ENCODE measurements around the gene UBE2O. TPM values are rescaled to one million over a fixed set of nuclear protein-coding genes. Genes with fewer than 3 reads are reported as not detected.
"Not testable (repeated sequence)": the region's sequence is repeated elsewhere in the genome, so short reads cannot be mapped to it uniquely, and the experiment has no call there.

Gene UBE2O
- total RNA-seq, 2 experiments from 2014 or later, result 26.5 to 28.9 TPM

DNA sequence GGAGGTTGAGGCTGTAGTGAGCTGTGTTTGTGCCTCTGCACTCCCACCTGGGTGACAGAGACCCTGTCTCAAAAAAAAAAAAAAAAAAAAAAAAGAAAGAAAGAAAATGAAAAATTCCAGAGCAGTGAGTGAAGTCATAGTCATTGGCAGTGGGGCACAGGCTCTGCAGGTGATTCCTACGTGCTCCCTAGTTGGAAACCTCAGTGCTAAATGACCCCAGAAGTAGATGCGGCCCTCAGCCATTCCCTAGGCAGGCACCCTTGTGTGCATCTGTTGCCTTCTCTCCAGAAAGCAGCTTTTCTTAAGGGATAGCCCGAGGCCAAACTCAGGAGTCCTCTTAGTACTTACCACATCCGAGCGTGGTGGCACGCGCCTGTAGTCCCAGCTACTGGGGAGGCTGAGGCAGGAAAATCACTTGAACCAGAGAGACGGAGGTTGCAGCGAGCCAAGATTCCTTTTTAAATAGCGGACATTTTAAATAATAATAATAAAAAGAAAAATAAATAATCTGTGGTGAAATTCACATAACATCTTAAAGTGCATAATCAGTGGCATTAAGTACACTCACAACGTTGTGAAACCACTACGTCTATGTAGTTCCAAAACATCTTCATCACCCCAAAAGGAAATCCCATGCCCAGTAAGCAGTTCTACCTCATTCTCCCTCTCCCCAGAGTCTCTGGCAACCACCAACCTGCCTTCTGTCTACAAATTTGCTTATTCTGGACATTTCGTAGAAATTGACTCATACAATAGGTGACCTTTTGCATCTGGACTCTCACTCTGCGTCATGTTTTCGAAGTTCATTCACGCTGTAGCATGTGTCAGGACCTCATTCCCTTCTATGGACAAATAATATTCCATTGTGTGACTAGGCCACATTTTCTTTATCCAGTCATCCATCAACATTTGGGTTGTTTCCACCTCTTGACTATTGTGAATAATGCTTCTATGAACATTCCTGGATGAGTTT is 81.0 kb downstream of the UBE2O start:
- H3K27ac Mint-ChIP-seq, result no peak overlapping the region
- H3K9me3 Mint-ChIP-seq, result no peaks in the 10 kb centered on the region
- H3K27me3 Mint-ChIP-seq, result peaks cover 1% of the 10 kb centered on the region
- H3K36me3 Mint-ChIP-seq (ENCODE audit: low read depth), result no peaks in the 10 kb centered on the region
- POLR2A ChIA-PET, result no interaction called here
- CTCF ChIA-PET, result no interaction called here
- no peak for DNase-seq
- H3K4me1 Mint-ChIP-seq, result peaks cover 4% of the 10 kb centered on the region
- H3K4me3 Mint-ChIP-seq, result no peak overlapping the region

DNA sequence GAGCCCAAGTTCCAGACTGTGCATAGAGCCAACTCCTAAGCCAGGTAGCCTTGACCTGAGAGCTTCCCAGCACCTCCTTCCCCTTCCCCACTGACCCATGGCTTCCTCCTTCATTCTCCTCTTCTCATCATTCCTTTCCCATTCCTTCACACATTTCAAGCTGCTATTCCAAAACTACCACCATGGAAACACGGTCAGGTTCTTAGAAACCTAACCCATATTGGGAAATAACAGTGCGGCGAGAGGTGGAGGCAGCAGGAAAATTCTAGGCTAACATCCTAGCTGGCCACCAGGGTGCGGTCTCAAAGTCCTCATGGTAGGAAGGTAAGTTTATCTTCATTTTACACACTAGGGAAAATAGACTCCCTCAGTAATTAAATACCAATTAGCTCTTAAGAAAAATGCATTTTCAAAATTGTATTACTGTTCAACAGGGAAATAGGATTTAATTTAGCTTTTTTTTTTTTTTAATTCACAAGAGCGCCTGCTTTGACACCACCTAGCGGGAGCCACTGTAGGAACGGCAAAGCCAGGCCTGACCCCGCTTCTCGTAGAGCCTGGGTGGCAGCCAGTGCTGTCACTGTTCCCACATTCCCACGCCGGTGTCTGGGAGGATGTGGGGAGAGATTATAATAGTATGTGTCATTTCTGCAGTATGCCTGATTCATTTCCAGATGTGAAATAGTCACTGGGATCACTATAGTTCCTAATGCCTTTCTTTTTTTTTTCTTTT is 82.5 kb downstream of the UBE2O start:
- Mint-ChIP-seq H3K27me3 (peaks cover 1% of the 10 kb centered on the region), H3K4me1 (peaks cover 4% of the 10 kb centered on the region), H3K36me3 (ENCODE audit: low read depth) (no peaks in the 10 kb centered on the region), H3K27ac (no peak overlapping the region), H3K4me3 (no peak overlapping the region), H3K9me3 (no peaks in the 10 kb centered on the region)
- POLR2A ChIA-PET, result interaction anchor here (0.5 to 1.4 kb wide), 3 partner anchors 10 to 390 kb away, joined by 3 to 7 read pairs (median 3); partner anchors contain the start of gene PRPSAP1
- CTCF ChIA-PET, result interaction anchor here (1.2 to 1.7 kb wide), 2 partner anchors 16 to 27 kb away, joined by 6 to 11 read pairs; partner anchors contain the start of gene PRPSAP1
- DNase-seq, result no peak

- ChIA-PET CTCF (interaction anchor here (1.2 to 1.7 kb wide), 2 partner anchors 15 to 28 kb away, joined by 6 to 11 read pairs; partner anchors contain the start of gene PRPSAP1), POLR2A (interaction anchor here (1.4 kb wide), 1 partner anchor 11 kb away, joined by 3 read pairs; no protein-coding TSS in a partner anchor)
- Mint-ChIP-seq H3K4me3 (no peak overlapping the region), H3K4me1 (peaks cover 4% of the 10 kb centered on the region), H3K9me3 (no peaks in the 10 kb centered on the region), H3K27ac (no peak overlapping the region), H3K27me3 (no peaks in the 10 kb centered on the region), H3K36me3 (ENCODE audit: low read depth) (no peaks in the 10 kb centered on the region)
- no peak for DNase-seq
Measured at GRCh38 chr17:76369804-76370203, 83.1 kb downstream of the UBE2O start.

GRCh38 chr17:76369379-76369778 is 83.6 kb downstream of the UBE2O start:
- POLR2A ChIA-PET, result interaction anchor here (1.4 kb wide), 1 partner anchor 11 kb away, joined by 3 read pairs; no protein-coding TSS in a partner anchor
- no peaks in the 10 kb centered on the region for H3K27me3 Mint-ChIP-seq

GRCh38 chr17:76368545-76368944 is 84.4 kb downstream of the UBE2O start:
- peaks cover 4% of the 10 kb centered on the region for H3K4me1 Mint-ChIP-seq
- DNase-seq, result no peak
- no peaks in the 10 kb centered on the region for H3K27me3 Mint-ChIP-seq
- CTCF ChIA-PET, result no interaction called here
- no peak overlapping the region for H3K27ac Mint-ChIP-seq
- no peak overlapping the region for H3K4me3 Mint-ChIP-seq
- H3K36me3 Mint-ChIP-seq (ENCODE audit: low read depth), result no peaks in the 10 kb centered on the region
- H3K9me3 Mint-ChIP-seq, result no peaks in the 10 kb centered on the region
- POLR2A ChIA-PET, result no interaction called here

More at GRCh38 chr17:76369379-76369778, 83.6 kb downstream of the UBE2O start:
- CTCF ChIA-PET, result interaction anchor here (1.7 kb wide), 1 partner anchor 28 kb away, joined by 11 read pairs; no protein-coding TSS in a partner anchor
- DNase-seq, result no peak
- Mint-ChIP-seq H3K4me1 (peaks cover 4% of the 10 kb centered on the region), H3K9me3 (no peaks in the 10 kb centered on the region), H3K4me3 (no peak overlapping the region), H3K36me3 (ENCODE audit: low read depth) (no peaks in the 10 kb centered on the region), H3K27ac (no peak overlapping the region)

GRCh38 chr17:76367642-76368041 is 85.3 kb downstream of the UBE2O start:
- Mint-ChIP-seq H3K4me1 (peaks cover 6% of the 10 kb centered on the region), H3K36me3 (ENCODE audit: low read depth) (no peaks in the 10 kb centered on the region), H3K4me3 (no peak overlapping the region), H3K27ac (no peak overlapping the region), H3K27me3 (no peaks in the 10 kb centered on the region), H3K9me3 (no peaks in the 10 kb centered on the region)
- ChIA-PET POLR2A (no interaction called here), CTCF (no interaction called here)
- no peak for DNase-seq

GRCh38 chr17:76366247-76366646 is 86.7 kb downstream of the UBE2O start:
- Mint-ChIP-seq H3K27ac (no peak overlapping the region), H3K4me1 (peaks cover 2% of the 10 kb centered on the region), H3K4me3 (no peak overlapping the region), H3K36me3 (ENCODE audit: low read depth) (no peaks in the 10 kb centered on the region), H3K27me3 (no peaks in the 10 kb centered on the region), H3K9me3 (no peaks in the 10 kb centered on the region)
- no peak for DNase-seq
- ChIA-PET POLR2A (interaction anchor here (1.0 kb wide), 1 partner anchor 13 kb away, joined by 3 read pairs; no protein-coding TSS in a partner anchor), CTCF (interaction anchor here (0.9 to 5.5 kb wide), 4 partner anchors 13 to 32 kb away, joined by 3 to 29 read pairs (median 10); partner anchors contain the start of genes PRPSAP1 and SPHK1)

DNA sequence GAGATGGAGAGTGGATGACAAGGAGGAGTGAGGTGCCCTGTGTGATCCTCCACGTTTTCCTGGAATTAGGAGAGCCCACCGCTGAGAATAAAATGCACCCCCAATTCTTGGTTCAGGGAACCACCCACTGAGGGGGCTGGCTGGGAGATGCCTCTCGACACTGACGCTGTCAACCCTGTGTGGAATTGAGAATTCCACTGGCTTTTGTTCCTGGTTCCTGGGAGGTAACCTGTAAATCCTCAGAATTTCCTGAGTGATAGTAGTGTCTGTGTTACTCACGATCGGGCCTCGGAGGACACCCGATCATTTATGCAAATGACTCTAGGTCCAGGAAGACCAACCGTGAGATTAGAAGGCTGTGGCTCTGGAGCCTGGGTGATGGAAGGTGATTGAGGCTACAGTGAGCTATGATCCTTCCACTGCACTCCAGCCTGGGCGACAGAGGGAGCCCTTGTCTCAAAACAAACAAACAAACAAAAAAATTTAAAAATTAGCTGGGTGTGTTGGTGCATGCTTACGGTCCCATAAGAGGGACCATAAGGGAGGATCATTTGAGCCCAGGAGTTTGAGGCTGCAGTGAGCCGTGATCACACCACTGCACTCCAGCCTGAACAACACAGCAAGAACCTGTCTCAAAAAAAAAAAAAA is 87.6 kb downstream of the UBE2O start:
- DNase-seq, result no peak
- H3K9me3 Mint-ChIP-seq, result no peaks in the 10 kb centered on the region
- H3K27me3 Mint-ChIP-seq, result peaks cover 2% of the 10 kb centered on the region
- peaks cover 2% of the 10 kb centered on the region for H3K4me1 Mint-ChIP-seq
- no peaks in the 10 kb centered on the region for H3K36me3 Mint-ChIP-seq (ENCODE audit: low read depth)
- ChIA-PET CTCF (interaction anchor here (0.6 to 5.5 kb wide), 6 partner anchors 10 to 33 kb away, joined by 3 to 29 read pairs (median 5); partner anchors contain the start of genes PRPSAP1 and SPHK1), POLR2A (interaction anchor here (1.4 to 3.4 kb wide), 3 partner anchors 12 to 20 kb away, joined by 3 to 18 read pairs (median 5); partner anchors contain the start of genes PRPSAP1 and SPHK1)
- no peak overlapping the region for H3K27ac Mint-ChIP-seq
- H3K4me3 Mint-ChIP-seq, result no peak overlapping the region

GRCh38 chr17:76363107-76363842 is 89.7 kb downstream of the UBE2O start:
- CTCF ChIA-PET, result interaction anchor here (1.3 to 5.5 kb wide), 2 partner anchors 22 to 64 kb away, joined by 4 to 29 read pairs; partner anchors contain the start of gene SPHK1
- peaks cover 2% of the 10 kb centered on the region for H3K4me1 Mint-ChIP-seq
- no peak overlapping the region for H3K27ac Mint-ChIP-seq
- no peaks in the 10 kb centered on the region for H3K36me3 Mint-ChIP-seq (ENCODE audit: low read depth)
- no peaks in the 10 kb centered on the region for H3K9me3 Mint-ChIP-seq
- DNase-seq, result no peak
- H3K27me3 Mint-ChIP-seq, result peaks cover 5% of the 10 kb centered on the region
- H3K4me3 Mint-ChIP-seq, result no peak overlapping the region
- POLR2A ChIA-PET, result interaction anchor here (1.8 to 3.4 kb wide), 2 partner anchors 10 to 22 kb away, joined by 7 to 18 read pairs; partner anchors contain the start of genes PRPSAP1 and SPHK1

DNA sequence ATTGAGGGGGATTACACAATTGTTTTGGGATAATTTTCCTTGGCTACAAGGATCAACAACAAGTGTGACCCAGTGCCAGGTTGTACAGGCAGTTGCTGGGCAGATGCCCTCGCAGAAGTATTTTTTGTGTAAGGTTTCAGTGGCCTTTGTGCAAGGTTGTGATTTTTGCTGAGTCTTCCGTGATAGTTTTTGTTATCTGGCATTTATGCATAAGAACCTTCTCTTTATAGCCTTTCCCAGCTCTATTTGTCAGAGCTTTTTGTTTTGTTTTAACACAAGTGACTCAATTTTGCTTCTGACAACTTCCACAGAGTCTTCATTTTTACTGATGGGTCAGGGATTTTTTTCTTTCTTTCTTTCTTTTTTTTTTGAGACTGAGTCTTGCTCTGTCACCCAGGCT is 92.5 kb downstream of the UBE2O start:
- peaks cover 7% of the 10 kb centered on the region for H3K4me1 Mint-ChIP-seq
- no peaks in the 10 kb centered on the region for H3K36me3 Mint-ChIP-seq (ENCODE audit: low read depth)
- no peak for DNase-seq
- peaks cover 5% of the 10 kb centered on the region for H3K27me3 Mint-ChIP-seq
- ChIA-PET CTCF (no interaction called here), POLR2A (no interaction called here)
- H3K9me3 Mint-ChIP-seq, result no peaks in the 10 kb centered on the region
- H3K27ac Mint-ChIP-seq, result no peak overlapping the region
- H3K4me3 Mint-ChIP-seq, result no peak overlapping the region

DNA sequence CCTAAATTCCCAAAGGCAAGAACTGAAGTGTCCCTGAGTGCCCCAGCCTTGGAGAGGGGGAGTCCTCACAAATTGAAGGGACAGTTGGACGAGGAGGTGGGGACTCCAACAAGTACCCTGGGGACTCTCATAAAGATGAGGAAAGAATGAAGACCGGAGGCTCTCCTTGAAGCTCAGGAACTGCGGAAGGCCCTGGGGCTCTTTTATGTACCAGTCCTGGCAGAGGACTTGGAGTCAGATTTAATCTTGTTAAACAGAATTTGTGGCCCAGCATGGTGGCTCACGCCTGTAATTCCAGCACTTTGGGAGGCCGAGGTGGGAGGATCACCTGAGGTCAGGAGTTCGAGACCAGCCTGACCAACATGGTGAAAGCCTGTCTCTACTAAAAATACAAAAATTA is 93.2 kb downstream of the UBE2O start:
- POLR2A ChIA-PET; H3K27ac Mint-ChIP-seq; CTCF ChIA-PET; H3K36me3 Mint-ChIP-seq (ENCODE audit: low read depth); H3K4me3 Mint-ChIP-seq; H3K9me3 Mint-ChIP-seq; DNase-seq; H3K27me3 Mint-ChIP-seq; H3K4me1 Mint-ChIP-seq: not testable (repeated sequence)

DNA sequence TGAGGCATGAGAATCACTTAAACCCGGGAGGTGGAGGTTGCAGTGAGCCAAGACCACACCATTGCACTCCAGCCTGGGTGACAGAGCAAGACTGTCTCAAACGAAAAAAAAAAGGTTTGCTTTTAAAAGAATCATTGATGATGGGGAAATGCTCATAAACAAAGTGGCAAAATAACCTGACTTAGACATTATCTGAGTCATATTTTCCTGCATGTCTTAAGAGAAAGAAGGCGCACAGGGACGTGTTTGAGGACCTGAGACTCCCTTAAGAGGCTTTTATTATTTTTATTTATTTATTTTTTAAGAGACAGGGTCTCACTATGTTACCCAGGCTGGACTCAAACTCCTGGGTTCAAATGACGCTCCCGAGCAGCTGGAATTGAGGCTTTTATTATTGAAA is 93.6 kb downstream of the UBE2O start:
- peaks cover 5% of the 10 kb centered on the region for H3K27me3 Mint-ChIP-seq
- peaks cover 12% of the 10 kb centered on the region for H3K4me1 Mint-ChIP-seq
- H3K9me3 Mint-ChIP-seq, result no peaks in the 10 kb centered on the region
- ChIA-PET CTCF (no interaction called here), POLR2A (no interaction called here)
- H3K27ac Mint-ChIP-seq, result no peak overlapping the region
- no peaks in the 10 kb centered on the region for H3K36me3 Mint-ChIP-seq (ENCODE audit: low read depth)
- no peak overlapping the region for H3K4me3 Mint-ChIP-seq
- no peak for DNase-seq

All from activated CD4-positive, alpha-beta memory T cell treated with anti-CD3 and anti-CD28 coated beads, Interleukin-2, amount 10 ng/mL, durations not matched to agents 7 days and 5 days (primary cell).